NCI-H2029 treated with DMSO at 0.1 percent for 48 hours (cell line): ENCODE results near the gene CD200R1L.
A peak's percentile ranks its signal among the peaks of the same experiment; 100 is the strongest.

ENCODE experiments used
- DNase-seq: peaks from one replicate; lab custom pipeline; 2025; lab: John Stamatoyannopoulos, UW

The CD200R1L gene

DNA sequence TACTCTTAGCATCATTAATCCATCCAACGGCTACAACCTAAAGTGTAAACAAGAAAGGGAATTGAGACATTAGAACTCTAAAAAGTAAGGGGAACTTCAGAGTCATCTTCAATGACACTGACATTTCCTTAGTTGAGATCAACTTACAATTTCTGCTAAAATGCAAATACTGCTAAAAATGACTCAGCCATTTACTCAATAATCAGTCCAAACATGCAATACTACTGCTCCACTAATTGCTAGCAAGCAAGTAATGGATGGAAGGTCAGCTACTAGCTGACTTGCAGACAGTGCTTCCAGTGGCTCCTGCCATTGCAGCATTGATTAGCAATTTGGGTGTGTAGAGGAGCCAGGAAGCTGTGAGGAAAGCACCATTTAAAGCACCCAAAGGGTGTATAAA is 28.4 kb downstream of the CD200R1L start:
- DNase-seq = no peak

DNA sequence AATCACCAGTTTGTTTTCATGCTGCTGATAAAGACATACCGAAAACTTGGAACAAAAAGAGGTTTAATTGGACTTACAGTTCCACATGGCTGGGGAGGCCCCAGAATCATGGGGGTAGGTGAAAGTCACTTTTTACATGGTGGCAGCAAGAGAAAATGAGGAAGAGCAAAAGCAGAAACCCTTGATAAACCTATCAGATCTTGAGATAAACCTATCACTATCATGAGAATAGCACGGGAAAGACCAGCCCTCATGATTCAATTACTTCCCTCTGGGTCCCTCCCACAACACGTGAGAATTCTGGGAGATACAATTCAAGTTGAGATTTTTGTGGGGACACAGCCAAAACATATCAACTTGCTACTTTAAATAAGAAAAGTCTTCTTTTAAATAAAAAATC is 28.9 kb downstream of the CD200R1L start:
- no peak for DNase-seq

DNA sequence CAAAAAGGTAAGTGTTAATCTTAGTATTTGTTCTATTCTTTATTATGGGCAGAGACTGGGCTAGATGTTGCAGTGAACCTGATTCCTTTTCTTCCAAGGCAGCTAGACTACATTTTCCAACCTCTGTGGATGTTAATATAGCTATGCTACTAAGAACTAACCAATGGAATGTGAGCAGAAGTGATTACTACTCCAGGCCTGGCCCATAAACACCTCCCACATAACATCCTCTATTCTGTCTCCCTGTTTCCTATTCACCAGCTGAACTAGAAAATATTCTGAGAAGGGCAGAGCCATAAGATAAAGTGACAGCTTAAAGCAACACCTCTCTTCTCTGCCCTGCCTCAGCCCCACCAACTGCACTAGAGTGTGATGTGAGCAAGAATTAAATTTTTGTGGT is 29.4 kb downstream of the CD200R1L start:
- DNase-seq = no peak

DNA sequence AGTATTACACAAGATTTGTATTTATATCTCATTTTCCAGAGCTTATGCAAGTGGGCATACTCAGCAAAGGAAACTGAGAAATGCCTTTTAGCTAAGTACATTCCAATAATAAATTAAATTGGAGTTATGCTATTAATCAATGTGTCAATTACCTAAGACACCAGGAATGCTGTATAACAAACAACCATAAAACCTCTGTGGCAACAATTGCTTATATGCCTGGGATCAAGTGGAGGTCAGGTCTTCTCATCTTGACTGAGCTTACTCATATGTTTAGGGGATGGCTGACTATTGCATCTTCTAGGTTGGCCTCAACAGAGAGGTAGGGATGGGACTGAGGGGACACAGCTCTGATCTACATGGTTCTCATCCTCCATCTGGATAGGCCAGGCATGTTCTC is 30.7 kb downstream of the CD200R1L start:
- no peak for DNase-seq

DNA sequence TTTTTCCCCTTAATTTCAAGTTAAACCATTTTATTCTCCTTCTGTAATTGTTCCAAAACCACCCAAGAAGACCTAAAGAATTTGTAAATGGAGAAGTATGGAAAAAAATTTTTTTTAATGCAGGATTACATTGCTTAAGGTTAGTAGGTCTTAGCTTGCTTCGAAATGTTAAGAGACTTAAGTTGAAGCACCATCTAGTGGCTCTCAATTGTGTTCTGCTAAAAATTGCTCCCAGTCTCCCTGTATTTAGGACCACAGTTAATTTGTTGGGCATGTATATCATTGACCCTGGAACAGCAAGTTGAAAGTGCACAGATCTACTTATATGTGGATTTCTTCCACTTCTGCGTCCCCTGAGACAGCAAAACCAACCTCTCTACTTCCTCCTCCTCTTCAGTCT is 32.4 kb downstream of the CD200R1L start:
- DNase-seq = no peak

DNA sequence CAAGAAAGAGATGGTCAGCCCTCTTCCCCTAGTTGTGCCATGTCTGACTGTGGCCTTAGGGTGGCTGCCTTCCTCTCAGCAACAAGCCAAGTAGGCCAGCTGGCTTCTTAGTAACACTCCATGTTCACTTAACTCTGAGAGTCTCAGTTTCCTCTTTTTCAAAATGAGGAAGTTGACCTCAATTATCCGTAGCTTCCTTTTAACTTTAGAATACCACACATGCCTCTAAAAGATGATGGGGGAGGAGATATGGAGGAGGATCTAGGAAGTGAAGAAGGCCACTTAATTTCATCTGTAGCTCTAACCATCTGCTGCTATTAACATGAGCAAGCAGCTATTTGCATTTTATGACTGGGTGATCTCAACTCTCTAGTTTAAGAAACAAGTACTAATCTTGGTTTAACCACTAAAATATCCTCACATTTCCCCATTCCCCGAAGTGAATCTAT is 32.9 kb downstream of the CD200R1L start:
- DNase-seq = no peak

DNA sequence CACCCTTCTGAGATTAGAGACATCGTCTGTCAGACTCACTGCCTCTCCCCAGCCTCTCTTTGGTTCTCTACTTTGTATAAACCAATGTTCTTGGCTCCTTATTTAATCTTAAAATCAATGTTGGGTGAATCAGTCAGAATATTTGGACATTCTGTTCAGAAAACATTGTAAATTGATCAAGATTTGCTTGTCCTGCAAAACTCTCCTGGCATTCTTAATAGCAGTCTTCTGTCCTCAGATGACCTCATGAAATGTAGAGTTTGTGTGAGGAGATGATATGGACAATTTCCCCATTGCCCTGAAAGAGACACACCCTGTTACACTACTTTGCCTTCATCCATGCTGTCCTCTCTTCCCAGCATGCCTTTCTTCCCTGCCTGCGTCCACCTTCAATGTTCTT is 33.6 kb downstream of the CD200R1L start:
- DNase-seq = no peak

DNA sequence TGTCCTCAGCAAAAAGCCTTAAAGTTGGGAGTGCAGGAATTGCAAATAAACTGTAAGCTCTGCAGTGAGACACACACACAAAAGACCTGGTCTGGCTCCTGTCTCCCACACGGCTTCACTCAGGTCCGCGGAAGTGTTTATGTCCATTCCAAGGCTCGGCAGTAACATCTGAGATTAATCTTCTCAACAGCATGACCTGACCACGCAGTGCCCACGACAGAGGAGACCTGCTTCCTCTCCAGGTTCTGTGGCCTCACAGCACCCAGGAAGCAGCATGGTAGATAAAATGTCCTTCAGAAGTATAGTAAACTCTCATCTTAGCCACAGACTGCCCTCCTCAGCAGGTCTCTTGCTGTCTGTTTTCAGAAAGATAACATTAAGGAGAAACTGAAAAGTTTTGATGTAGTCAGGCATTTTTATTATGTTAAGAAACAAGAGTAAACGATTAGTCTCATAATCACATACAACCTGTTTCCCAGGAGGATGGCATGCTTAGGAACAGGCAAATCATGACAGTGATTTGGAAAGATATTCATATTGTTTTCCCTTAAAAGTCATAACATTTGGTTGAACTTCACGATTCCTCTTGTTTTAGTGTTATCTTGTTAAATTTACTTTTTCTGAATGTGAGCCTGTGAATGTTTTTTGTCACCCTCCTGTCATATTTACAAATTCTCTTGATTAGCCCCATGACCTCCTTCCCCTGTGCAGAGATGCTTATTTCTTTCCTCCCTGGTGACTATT is 34.6 kb downstream of the CD200R1L start:
- DNase-seq = no peak

DNA sequence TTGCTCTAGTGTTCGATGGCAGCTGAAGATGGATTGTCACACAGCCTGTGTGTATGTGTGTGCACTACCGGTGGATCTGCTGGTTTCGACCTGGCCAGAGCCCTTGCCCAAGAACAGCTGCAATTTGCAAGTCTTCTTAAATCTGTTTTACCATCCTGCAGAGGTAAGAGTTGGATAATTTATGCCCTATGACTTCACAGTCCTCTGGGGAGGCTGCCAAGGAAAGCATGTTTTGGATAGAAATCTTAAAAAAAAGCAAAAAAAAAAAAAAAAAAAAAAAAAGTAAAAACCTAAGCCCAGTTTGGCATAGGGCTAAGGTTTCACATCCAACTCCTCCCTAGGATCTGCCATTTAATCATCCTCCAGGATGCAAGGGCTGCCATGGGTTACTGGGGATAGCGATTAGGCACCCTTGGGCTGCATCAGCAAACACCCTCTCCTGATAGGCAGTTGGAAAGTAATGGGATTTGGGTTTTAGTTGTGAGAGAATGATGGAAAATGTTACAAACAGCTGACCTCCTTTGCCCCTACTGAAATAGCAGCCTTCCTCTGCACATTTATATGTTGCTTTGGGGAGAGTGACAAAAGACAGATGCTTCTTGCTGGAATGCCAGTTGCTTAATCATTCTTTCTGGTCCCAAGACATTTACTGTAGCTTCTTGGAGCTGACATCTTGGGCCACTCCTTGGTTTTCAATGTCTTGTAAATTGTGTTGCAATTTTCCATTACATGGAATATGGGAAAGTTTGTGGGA is 35.4 kb downstream of the CD200R1L start:
- no peak for DNase-seq

DNA sequence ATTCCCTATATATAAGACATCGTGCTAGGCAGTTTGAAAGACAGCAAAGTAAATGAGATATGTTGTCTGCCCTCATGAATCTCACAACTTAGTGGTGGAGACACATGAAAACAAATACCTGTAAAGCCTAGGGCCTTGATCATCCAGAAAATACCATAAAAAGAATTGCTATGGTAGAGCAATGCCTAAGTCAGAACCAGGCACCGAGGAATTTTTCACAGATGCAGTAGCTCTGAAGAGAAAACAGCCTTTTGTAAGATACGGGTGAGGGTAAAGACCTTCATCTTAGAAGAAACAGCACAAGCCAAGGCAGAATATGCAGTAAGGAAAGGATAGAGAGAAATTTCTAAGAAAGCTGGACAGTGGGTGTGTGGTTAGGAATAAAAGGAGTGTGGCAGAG is 36.1 kb downstream of the CD200R1L start:
- DNase-seq = no peak

DNA sequence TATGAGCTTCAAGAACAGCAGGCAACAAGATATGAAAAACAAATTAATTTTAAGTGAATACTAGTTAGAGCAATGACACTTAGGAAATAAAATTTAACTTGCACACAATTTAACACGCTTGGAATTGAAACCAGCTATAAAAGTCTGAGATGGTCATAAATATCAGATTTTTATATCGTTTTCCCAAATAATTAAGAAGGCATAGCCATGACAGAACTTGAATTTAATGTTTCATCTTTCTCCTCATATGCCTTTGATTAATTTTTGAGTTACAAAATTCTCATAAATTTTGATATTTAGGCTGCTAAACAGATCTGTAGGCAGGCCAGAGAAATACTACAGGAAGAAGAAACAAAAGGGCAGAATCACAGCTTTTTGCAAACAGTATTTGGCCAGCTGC is 38.5 kb downstream of the CD200R1L start:
- no peak for DNase-seq

DNA sequence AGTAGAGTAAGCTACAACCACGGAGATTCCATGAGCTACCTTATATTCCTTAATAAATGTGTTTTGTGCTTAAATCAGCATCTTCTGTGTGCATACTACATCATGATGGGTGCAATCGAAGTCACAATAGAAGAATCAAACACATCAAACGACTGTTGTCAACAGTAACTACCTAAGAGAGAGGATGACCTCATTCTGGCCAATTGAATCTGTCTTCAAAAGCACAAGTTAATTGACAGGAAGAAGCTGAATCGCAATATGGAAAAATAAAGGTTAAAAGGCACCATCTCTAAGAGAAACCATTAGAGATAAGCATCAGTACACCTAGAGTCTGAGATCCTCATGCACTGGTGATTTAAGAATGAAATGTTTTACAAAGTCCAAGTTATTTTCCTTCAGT is 39.0 kb downstream of the CD200R1L start:
- no peak for DNase-seq

DNA sequence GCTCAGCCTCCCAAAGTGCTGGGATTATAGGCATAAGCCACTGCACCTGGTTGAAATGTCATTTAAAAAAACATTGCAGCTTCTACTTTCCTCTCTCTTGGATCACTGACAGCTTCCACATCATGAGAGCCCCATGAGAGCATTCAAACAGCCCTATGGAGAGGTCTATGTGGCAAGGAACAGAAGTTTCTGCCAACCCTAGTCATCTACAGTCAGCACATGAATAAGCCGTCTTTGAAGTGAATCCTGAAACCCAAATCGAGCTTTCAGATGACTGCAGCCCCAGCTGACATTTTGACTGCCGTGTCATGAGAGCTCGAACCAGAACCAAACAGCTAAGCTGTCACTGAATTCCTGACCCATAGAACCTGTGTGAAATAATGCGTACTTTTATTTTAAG is 39.8 kb downstream of the CD200R1L start:
- DNase-seq = no peak

DNA sequence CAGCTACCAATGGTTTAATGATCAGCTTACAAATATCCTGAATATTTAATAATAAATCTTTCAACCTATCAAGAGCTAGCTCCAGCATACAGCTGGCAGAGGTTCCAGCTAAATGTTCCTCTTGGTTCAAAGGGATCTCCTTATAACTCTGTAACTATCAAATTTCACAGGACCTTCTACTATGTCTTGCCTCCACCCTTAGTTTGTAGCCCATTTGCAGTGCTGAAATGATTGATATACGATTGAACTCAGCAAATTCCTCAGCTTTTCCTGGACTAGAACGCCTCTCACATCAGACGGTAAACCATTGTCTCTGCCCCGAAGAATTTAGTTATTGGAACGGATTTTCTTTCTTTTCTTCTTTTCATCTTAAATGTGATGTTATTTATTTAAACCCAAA is 41.5 kb downstream of the CD200R1L start:
- no peak for DNase-seq

DNA sequence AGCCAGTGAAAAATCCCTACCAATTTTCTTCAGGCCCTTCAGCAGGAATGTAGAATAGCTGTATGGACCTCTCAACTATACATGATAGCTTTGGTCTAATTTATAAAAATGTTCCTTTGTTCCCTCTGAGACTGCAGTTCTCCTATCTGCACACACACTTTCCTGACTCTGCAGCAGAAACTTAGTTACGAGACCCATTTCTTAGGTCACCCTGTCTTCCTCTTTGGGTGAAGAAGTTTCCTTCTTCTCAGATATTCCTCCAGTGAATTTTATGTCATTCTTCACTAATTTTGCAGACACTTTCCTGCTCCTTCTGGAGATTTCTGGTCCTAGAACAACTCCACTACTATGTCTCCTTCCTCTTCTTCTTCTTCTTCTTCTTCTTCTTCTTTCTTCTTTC is 42.6 kb downstream of the CD200R1L start:
- DNase-seq = no peak

DNA sequence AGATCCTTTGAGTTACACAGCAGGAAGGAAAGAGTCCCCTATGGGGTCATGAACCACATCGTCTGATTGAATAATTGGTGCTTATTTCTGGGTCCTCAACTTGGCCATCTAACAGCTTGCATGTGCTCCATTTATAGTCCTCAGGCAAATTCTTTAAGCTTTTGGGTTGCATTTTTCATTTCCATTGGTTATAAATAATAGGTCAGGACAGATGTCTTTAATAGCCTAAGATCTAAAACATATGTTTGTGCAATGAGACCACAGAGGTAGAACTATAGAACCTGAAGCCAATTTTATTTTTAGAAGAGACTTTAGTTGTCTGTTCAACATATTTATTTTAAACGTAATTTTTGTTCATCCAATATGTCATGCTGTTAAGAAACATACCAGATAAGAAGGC is 43.2 kb downstream of the CD200R1L start:
- DNase-seq = no peak

DNA sequence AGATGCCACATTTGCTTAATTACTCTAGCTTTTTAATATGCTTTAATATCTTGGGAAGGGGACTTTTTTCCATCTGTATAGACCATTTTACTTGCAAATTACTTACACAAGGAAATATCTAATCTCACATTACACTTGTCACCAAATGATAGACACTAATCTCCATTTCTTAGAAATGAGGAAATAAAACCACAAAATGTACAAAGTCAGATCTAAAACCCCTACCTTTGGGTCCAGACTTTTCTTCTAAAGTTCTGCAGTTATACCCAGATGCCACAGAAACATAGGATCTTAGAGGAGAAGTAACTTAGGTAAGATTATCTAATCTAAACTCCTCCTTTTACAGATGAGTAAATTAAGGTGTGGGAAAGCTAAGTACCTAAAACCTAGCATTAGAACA is 44.3 kb downstream of the CD200R1L start:
- no peak for DNase-seq

DNA sequence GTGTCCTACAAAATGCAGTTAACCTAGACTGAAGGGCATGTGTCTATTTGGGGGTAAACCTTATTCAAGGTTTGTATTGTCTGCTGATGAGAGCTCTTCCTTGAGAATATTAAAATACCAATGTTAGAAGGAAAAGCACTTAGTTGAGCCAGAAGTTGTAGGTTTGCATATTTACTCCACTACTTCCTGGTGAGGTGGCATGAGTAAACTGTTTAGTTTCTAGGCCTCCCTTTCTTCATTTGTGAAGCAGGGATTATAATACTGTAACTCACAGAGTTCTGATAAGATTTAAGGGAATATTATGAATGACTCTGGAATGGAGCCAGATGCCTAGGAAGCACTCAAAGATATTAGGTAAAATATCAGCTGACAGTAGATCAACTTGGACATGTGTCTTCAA is 46.7 kb downstream of the CD200R1L start:
- peak; percentile 86 for DNase-seq

DNA sequence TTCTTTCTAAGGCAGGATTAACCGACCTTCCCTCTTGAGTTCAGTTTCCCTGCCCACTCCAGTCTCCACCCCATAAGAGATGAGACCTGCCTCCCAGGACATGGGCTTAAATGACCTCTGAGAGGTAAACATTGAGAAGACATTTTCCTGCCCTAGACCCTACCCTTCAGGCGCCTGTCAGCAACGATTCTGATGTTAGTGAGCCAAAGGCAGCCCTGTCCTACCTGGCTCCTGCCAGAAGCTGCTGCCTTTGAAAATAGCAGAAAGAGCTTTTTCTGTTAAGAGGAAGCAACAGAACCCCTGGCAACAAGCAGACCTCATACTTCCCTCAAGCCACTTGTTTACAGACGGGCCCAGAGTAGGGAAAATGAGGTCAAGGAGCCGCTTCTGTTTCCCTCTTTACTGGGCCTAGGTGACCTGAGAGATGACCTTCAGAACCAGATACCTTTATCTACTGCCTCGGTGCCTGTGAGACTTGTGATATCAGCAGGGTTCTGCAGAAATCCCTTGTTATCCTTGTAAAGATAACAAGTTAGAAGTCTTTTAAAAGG is 52.0 kb downstream of the CD200R1L start:
- peak; percentile 62 for DNase-seq

DNA sequence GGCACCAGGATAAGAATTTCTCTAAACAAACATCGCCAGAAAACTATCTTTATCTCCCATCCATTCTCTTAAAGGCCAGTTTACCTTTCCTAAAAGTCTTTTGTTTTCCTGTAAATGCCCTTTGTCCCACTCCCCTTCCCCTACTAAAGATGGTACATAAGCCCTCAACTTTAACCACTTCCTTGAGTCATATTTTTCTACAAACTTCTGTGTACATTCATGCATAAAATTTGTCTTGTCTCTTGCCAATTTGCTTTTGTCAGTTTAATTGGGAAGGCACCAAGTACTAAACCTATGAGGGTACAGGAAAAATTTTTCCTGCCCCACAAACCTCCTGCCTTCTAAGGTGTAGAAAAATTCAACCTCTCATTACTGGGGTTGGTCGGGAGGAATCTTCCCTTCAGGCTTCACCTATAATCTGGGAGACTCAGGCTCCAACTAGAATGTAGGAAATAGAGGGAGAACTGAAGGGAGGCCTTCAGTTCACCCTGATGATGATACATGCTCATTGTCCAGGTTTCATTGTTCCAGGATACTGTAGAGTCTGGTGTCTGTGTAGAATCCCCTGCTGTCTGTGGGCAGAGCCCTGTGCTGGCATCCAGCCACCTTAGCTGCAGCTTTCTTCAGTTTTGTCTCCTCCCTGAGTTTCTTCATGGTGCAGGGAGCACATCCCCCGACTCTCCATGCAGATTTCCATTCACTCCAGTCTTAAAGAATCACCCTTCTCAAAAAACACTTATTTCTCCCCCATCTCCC is 53.2 kb downstream of the CD200R1L start:
- peak; percentile 42 for DNase-seq

DNA sequence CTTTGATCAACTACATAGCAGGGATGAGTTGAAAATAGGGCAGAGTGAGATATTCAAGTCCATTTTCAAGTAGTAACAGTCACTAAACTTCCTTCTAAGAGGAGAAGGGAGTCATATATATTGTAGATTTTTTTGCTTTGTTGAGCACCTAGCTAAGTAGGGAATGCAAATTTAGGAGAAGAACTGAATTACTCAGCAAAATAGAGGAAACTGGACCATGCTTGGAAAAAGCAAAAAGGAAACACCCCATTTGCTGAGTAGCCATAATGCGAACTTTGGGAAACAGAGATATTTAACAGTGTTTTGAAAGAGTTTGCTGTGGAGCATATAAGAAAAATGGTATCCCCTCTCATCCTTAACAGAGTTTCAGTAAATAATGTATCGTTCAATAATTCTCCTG is 54.9 kb downstream of the CD200R1L start:
- DNase-seq = no peak

DNA sequence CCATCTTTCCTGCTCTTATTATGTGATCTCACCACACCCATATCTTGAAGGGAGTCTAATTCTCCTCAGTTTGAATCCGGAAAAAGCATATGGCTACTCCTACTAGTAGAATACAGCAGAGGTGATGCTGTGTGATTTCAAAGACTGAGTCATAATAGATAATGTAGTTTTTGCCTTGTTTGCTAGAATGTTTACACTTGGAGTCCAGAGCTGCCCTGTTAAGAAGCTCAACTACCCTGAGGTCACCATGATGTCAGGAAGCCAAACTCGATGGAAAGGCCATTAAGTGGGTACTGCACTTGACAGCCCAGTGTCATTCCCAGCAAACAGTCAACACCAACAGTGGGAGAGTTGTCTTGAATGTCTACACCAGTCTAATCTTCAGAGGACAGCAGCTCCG is 56.9 kb downstream of the CD200R1L start:
- DNase-seq = no peak
